Posterior vena cava (tissue), 2 donors: ENCODE results near the gene GNAO1. TPM values are rescaled to one million over a fixed set of nuclear protein-coding genes. Genes with fewer than 3 reads are reported as not detected.

Experiments
- DNase-seq: peaks from one replicate; pipeline ENCODE4 v3.0.0-alpha.2; 2020; ENCODE audit warnings: low spot score
- intact Hi-C, 2 donors: fragments of 100-400 bp; cut with DNase I; formaldehyde crosslinking; loops; one replicate each; pipeline versions ENCODE4 v1.14.1 to v1.14.2; 2022 to 2023
- total RNA-seq, 2 donors: library from RNA; stranded (reverse); fragmentation: NEBNext Ultra II Directional; extraction: Animal tissue kit (Norgen Biotek cat#: 25700); gene quantifications; one replicate each; pipeline ENCODE4 v1.2.1, GENCODE V29; 2021
- donor health status: DM: yes; HTN: yes; CAD: no.
- donor health status: DM: yes; HTN: yes; CAD: no.

The GNAO1 gene
- total RNA-seq, 2 donors from 2014 or later, result 21.4 to 39.1 TPM

DNA sequence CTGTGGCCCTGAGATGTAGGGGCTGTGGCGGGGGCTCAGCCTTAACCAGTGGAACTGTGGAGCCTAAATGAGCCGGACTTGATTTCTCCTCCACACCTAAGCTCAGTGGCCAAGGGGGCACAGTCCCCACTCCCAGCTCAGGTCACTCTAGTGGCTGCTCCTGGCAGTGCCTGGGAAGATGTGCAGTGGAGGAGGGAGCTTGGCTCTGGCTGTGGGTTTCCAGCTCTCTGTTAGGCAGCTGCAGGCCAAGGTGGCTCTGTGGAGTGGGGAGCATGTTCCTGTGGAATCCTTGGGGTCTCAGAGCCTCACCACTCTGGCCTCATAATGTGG is 157.8 kb downstream of the GNAO1 start:
- DNase-seq, result no peak
- intact Hi-C loops, result no loop called here

- peak; percentile 65 for DNase-seq
- intact Hi-C loops, result no loop called here
Observed at GRCh38 chr16:56349711-56350161, 158.4 kb downstream of the GNAO1 start.

- peak; percentile 74 for DNase-seq
- intact Hi-C loops, result no loop called here
Observed at GRCh38 chr16:56350491-56351405, 159.5 kb downstream of the GNAO1 start.

GRCh38 chr16:56351481-56351880 is 160.2 kb downstream of the GNAO1 start:
- DNase-seq, result peak; percentile 70
- intact Hi-C loops, result no loop called here

DNA sequence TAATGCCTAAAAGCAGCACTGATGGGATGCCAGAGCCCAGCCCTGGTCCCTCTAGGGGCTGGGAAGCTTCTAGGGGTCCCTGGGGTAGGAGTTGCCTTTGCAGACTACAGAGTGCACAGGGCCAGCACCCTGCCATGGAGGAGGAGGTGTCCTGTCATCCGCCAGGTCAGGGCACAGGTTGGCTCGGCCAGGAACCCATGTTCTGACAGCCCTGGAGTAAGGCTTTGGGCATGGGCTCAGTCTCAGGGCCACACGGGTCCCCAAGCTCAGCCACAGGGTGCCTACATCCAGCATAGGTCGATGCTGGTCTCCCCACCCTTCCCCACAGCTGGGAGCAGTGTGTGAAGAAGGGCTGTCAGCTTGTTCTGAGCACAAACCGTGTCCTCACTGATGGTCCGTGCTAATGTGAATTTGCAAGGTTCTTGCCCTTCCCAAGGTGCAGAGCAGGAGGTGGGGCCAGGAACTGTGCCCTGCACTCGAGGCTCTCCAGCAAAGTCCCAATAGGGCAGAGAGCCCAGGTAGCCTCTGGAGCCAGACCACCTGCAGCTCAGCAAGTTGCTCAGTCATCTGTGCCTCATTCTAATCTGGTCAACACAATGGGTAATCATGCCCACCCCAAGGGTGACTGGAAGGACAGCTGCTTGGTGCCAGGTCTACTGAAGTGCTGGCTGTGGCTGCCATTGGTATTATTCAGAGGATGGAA is 161.2 kb downstream of the GNAO1 start:
- intact Hi-C loops, result no loop called here
- peak; percentile 31 for DNase-seq

DNA sequence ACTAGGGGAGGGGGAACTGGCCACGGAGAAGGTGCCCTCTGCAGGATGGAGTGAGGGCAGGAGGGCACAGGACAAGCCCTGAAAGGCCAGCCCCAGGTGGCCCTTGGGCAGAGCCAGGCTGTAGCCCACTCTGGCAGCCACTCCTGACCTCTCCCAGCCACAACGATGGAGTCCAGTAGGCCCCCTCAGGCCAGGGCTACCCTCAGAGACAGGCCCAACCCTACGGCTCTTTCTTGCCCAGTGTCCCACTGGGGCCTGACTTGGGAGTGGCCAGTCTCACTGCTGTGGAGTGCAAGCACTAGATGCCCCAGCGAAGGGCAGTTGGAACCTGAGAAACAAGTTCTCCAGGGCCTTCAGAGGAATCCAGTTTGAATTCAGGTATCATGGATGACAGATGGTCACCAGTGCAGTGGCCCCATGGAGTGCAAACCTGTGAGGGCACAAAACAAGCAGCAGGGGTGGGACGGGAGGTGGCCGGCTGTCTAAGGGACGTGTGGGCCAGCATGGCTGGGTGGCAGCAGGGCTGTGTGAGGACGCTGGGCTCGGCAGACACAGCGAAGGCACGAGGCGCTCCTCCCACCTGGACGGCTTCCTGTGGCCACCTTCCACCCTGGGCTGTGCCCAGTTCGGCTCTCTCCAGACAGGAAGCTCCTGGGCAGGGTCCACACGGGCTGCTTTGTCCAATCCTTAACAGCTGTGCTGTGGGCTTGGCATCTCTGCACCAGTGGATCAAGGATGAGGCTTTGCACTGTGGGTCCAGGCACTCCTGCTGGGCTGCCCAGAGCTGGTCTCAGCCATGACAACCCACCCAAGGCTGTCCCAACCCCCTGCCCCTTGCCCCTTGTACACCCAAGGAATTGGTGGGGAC is 162.0 kb downstream of the GNAO1 start:
- intact Hi-C loops, result no loop called here
- DNase-seq, result peak; percentile 64

DNA sequence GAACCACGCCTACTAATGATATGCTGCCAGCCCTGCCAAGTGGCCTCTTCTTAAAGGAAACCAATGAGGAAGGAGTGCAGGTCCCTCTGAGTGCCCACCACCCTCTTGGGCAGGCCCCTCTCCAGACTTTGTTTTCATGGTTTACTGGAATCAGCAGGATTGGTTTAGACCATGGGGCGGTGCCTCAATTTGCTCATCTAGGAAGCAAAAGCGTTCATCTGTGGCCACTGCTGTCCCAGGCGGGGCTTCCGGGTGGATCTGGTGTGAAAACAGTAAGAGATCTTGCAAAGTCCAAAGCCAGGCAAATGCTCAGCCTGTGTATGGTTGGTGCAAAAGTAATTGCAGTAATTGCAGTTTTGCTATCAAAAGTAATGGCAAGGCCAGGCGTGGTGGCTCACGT is 162.7 kb downstream of the GNAO1 start:
- DNase-seq, result no peak
- intact Hi-C loops, result no loop called here

GRCh38 chr16:56354746-56355145 is 163.5 kb downstream of the GNAO1 start:
- DNase-seq, result no peak
- intact Hi-C loops, result no loop called here

DNA sequence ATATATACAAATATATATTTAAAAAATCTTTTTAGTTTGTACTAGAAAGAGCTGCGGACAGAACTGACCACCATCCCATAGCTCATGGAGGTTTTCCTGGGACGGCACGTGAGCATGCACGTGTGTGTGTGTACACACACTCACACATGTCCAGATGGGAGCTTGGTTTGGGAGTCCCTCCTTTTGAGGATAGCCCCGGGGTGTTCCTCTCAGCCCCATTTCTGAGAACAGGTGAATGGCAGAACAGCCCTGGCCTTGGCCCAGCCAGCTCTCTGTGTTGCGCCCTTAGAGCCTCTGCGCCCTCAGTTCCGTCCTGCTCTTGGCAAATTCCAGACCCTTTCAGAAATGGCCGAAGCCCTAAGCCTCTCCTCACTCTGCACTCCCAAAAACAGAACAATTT is 163.9 kb downstream of the GNAO1 start:
- intact Hi-C loops, result no loop called here
- DNase-seq, result peak; percentile 43

GRCh38 chr16:56355786-56356275 is 164.5 kb downstream of the GNAO1 start:
- intact Hi-C loops, result no loop called here
- peak; percentile 60 for DNase-seq

DNA sequence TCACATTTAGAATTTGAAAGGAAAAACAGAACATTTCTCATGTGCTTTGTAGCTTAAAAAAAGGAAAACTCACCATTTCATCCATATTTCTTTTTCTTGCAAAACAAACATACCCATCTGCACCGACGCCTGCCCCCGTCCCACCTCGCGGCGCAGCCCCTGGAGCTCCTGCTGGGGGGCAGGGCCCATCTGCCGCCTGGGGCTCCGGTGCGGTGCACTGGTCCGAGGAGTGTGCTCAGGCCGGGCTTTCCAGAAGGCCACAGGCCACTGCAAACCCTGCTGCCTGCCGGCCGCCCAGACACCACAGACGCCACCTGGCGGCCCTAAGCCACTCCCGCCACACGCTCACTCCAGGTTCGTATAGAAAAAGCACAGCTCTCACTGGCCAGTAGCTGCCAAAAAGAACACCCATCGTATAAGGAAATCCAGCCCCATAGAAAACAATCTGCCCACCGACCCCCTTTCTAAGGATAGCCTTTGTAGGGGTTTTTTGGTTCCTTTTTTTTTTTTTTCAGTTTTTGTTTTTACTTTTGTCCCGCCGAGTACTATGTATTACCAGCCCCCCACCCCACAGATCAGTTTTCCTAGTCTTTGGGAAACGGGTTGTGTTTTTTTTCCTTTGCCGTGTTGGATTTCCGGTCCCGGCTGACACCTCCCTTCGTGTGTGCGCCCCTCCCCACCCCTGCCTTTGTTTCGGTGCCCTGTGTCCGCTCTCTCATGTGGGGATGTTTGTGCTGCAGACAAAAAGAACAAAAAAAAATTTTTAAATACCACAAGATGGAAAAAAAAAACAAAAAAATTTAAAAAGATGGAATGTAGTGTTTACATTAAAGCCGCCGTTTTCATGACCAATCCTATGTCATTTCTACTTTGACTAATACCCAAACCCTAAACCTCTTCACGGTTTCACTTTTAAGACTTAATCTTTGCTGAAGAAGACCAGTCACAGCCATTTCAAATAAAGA is 165.3 kb downstream of the GNAO1 start:
- intact Hi-C loops, result no loop called here

GRCh38 chr16:56357241-56357764 is 166.0 kb downstream of the GNAO1 start:
- intact Hi-C loops, result no loop called here
- peak; percentile 81 for DNase-seq

More for the DNA sequence above, 165.3 kb downstream of the GNAO1 start:
- DNase-seq, result peak; percentile 95

- peak; percentile 71 for DNase-seq
- intact Hi-C loops, result no loop called here
Observed at GRCh38 chr16:56357765-56358322, 166.6 kb downstream of the GNAO1 start.

- intact Hi-C loops, result no loop called here
- peak; percentile 61 for DNase-seq
Observed at GRCh38 chr16:56360117-56361008, 169.1 kb downstream of the GNAO1 start.

- intact Hi-C loops, result no loop called here
- DNase-seq, result no peak
Observed at GRCh38 chr16:56362057-56362655, 170.9 kb downstream of the GNAO1 start.

- DNase-seq, result no peak
Observed at GRCh38 chr16:56362706-56363105, 171.4 kb downstream of the GNAO1 start.

More at GRCh38 chr16:56362706-56363105, 171.4 kb downstream of the GNAO1 start:
- intact Hi-C loops, result no loop called here
